SK-N-SH treated with all-trans-retinoic acid at 6 μM for 48 hours (cell line): ENCODE measurements around the gene SIPA1L2.

Experiments
- ARNTL ChIP-seq: fragments of 450-650 bp; formaldehyde crosslinking; IDR thresholded peaks from 2 replicates; pipeline ENCODE4 v1.5.0; 2020; ENCODE audit warnings: low read depth, mild to moderate bottlenecking, moderate library complexity, borderline replicate concordance
- CSDC2 ChIP-seq: fragments of 250-450 bp; sonication (Bioruptor Pico); IDR thresholded peaks from 2 replicates; pipeline ENCODE4 v1.5.0; 2020; ENCODE audit warnings: mild to moderate bottlenecking, moderate library complexity
- RARB ChIP-seq: fragments of 250-450 bp; sonication (Bioruptor Pico); IDR thresholded peaks from 2 replicates; pipeline ENCODE4 v1.8.0; 2021; ENCODE audit warnings: mild to moderate bottlenecking, moderate library complexity
- SNAI2 ChIP-seq: fragments of 250-450 bp; sonication (Bioruptor Pico); IDR thresholded peaks from 2 replicates; pipeline ENCODE4 v1.5.0; 2020; ENCODE audit warnings: mild to moderate bottlenecking, moderate library complexity
- TCF4 ChIP-seq: fragments of 250-450 bp; sonication (Bioruptor Pico); IDR thresholded peaks from 2 replicates; pipeline ENCODE4 v1.8.0; 2021; ENCODE audit warnings: mild to moderate bottlenecking, moderate library complexity, borderline replicate concordance
- ZC3H10 ChIP-seq: fragments of 250-450 bp; sonication (Bioruptor Pico); IDR thresholded peaks from 2 replicates; pipeline ENCODE4 v1.5.1; 2021; ENCODE audit warnings: mild to moderate bottlenecking, moderate library complexity
- ZFP3 ChIP-seq: fragments of 250-450 bp; sonication (Bioruptor Pico); IDR thresholded peaks from 2 replicates; pipeline ENCODE4 v1.5.0; 2020; ENCODE audit warnings: mild to moderate bottlenecking, moderate library complexity
- ZFP30 ChIP-seq: fragments of 450-650 bp; formaldehyde crosslinking; IDR thresholded peaks from 2 replicates; pipeline ENCODE4 v1.5.0; 2022; ENCODE audit warnings: mild to moderate bottlenecking, moderate library complexity
- ZNF8 ChIP-seq: fragments of 450-650 bp; formaldehyde crosslinking; IDR thresholded peaks from 2 replicates; pipeline ENCODE4 v1.5.0; 2020; ENCODE audit warnings: mild to moderate bottlenecking, moderate library complexity
- TF ChIP-seq, protein P1 (sequence below): fragments of 250-450 bp; sonication (Bioruptor Pico); IDR thresholded peaks from 2 replicates; pipeline ENCODE4 v1.5.1; 2020; ENCODE audit warnings: low read depth, mild to moderate bottlenecking, moderate library complexity
- TF ChIP-seq, protein P2 (sequence below): fragments of 250-450 bp; sonication (Bioruptor Pico); IDR thresholded peaks from 2 replicates; pipeline ENCODE4 v1.8.0; 2020; ENCODE audit warnings: mild to moderate bottlenecking, moderate library complexity, borderline replicate concordance

DNA sequence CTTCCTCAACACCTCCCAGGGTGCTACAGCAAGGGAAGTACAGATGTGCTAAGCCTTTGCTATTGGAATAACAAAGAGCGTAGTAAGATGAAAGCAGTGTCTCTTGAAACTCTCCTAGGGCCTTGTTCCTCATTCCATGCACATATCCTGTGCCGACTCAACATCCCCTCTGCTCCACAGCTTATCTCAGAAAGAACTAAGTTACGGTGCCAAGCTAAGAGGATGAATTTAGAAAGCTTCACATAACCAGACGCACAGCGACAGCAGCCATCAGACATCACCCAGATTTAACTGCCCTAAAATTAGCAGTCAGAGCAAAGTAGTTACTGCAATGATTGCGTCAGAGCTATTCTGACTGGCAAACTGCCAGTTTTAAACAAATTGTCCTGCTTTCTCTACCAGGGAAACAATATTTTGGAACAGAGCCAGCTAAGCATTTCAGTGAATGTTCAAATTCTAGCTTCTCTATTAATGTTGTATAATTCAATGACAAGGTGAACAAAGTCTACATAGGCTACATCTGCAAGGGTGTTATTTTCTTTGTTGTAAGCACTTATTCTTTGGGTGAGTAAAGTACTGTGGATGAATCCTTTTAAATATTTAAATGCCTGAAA is 9.5 kb downstream of the SIPA1L2 start:
- no peak for TF ChIP-seq CSDC2 (CRISPR knock-in tag)
- TF ChIP-seq ZNF8 (CRISPR knock-in tag): no peak
- no peak; the same call in 1 of the 2 replicates for TF ChIP-seq ZFP3 (CRISPR knock-in tag)
- TF ChIP-seq, protein P1, sequence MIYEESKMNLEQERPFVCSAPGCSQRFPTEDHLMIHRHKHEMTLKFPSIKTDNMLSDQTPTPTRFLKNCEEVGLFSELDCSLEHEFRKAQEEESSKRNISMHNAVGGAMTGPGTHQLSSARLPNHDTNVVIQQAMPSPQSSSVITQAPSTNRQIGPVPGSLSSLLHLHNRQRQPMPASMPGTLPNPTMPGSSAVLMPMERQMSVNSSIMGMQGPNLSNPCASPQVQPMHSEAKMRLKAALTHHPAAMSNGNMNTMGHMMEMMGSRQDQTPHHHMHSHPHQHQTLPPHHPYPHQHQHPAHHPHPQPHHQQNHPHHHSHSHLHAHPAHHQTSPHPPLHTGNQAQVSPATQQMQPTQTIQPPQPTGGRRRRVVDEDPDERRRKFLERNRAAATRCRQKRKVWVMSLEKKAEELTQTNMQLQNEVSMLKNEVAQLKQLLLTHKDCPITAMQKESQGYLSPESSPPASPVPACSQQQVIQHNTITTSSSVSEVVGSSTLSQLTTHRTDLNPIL: no peak
- no peak for TF ChIP-seq ZFP30 (CRISPR knock-in tag)
- TF ChIP-seq RARB: no peak
- TF ChIP-seq SNAI2 (CRISPR knock-in tag): no peak
- TF ChIP-seq, protein P2, sequence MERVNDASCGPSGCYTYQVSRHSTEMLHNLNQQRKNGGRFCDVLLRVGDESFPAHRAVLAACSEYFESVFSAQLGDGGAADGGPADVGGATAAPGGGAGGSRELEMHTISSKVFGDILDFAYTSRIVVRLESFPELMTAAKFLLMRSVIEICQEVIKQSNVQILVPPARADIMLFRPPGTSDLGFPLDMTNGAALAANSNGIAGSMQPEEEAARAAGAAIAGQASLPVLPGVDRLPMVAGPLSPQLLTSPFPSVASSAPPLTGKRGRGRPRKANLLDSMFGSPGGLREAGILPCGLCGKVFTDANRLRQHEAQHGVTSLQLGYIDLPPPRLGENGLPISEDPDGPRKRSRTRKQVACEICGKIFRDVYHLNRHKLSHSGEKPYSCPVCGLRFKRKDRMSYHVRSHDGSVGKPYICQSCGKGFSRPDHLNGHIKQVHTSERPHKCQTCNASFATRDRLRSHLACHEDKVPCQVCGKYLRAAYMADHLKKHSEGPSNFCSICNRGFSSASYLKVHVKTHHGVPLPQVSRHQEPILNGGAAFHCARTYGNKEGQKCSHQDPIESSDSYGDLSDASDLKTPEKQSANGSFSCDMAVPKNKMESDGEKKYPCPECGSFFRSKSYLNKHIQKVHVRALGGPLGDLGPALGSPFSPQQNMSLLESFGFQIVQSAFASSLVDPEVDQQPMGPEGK: no peak
- no peak for TF ChIP-seq ARNTL (CRISPR knock-in tag)
- no peak for TF ChIP-seq ZC3H10 (CRISPR knock-in tag)
- no peak for TF ChIP-seq TCF4 (CRISPR knock-in tag)
